ENCODE data around the gene ATG4A.

The ATG4A gene

GRCh38 chrX:108156934-108157466 is 65.4 kb downstream of the ATG4A start:
- Histone ChIP-seq H2AK5ac (ENCODE audit: low read length) (no peak overlapping the region), H3K4me3 (ENCODE audit: low read depth, low read length) (no peak overlapping the region), H3K9ac (ENCODE audit: low read length) (no peak overlapping the region), H4K8ac (ENCODE audit: low read depth, low read length) (no peak overlapping the region), H4K91ac (ENCODE audit: low read depth, low read length) (no peak overlapping the region), H2BK120ac (ENCODE audit: insufficient read depth, low read length, poor library complexity) (no peak overlapping the region), H3K27me3 (ENCODE audit: insufficient read depth, low read length) (no peaks in the 10 kb centered on the region), H3K4me2 (ENCODE audit: low read length) (no peak overlapping the region), H3K4ac (ENCODE audit: low read depth, low read length) (no peak overlapping the region), H3K27ac (ENCODE audit: low read depth, low read length) (no peak overlapping the region), H2BK12ac (ENCODE audit: low read length) (no peak overlapping the region), H4K12ac (ENCODE audit: low read depth, low read length) (no peak overlapping the region), H3K4me1 (ENCODE audit: control insufficient read depth in 1 of 2, insufficient read depth in 2 of 2, low read length in 2 of 2) (no peaks in the 10 kb centered on the region), H2AFZ (ENCODE audit: insufficient read depth, low read length, poor library complexity) (no peak overlapping the region), H3K14ac (ENCODE audit: low read length) (no peak overlapping the region), H3K36me3 (ENCODE audit: control insufficient read depth in 1 of 2, insufficient read depth in 2 of 2, low read length in 2 of 2) (peaks cover 3% of the 10 kb centered on the region in 2 experiments), H2BK5ac (ENCODE audit: low read depth, low read length, poor library complexity) (no peak overlapping the region), H3K23ac (ENCODE audit: low read length) (no peak overlapping the region), H3K18ac (ENCODE audit: low read length) (no peak overlapping the region), H3K79me1 (ENCODE audit: low read length) (no peaks in the 10 kb centered on the region), H3K9me3 (ENCODE audit: insufficient read depth, low read depth, low read length) (no peaks in the 10 kb centered on the region), H3K79me2 (ENCODE audit: control insufficient read depth, insufficient read depth, low read length, poor library complexity) (no peaks in the 10 kb centered on the region)
- DNase-seq = no peak
- no CpG with 5 or more reads among the region's 8 CpGs for WGBS (ENCODE audit: extremely low coverage, insufficient coverage, insufficient read length)

GRCh38 chrX:108157628-108158027 is 66.0 kb downstream of the ATG4A start:
- H3K4ac ChIP-seq (ENCODE audit: low read depth, low read length) = no peak overlapping the region
- H2AK5ac ChIP-seq (ENCODE audit: low read length) = no peak overlapping the region
- H3K14ac ChIP-seq (ENCODE audit: low read length) = no peak overlapping the region
- no peak overlapping the region for H4K91ac ChIP-seq (ENCODE audit: low read depth, low read length)
- H3K79me1 ChIP-seq (ENCODE audit: low read length) = no peaks in the 10 kb centered on the region
- no peaks in the 10 kb centered on the region for H3K79me2 ChIP-seq (ENCODE audit: control insufficient read depth, insufficient read depth, low read length, poor library complexity)
- H2BK5ac ChIP-seq (ENCODE audit: low read depth, low read length, poor library complexity) = no peak overlapping the region
- no peak overlapping the region for H4K8ac ChIP-seq (ENCODE audit: low read depth, low read length)
- peaks cover under 1 to 3% of the 10 kb centered on the region in 2 experiments for H3K36me3 ChIP-seq (ENCODE audit: control insufficient read depth in 1 of 2, insufficient read depth in 2 of 2, low read length in 2 of 2)
- no peaks in the 10 kb centered on the region for H3K4me1 ChIP-seq (ENCODE audit: control insufficient read depth in 1 of 2, insufficient read depth in 2 of 2, low read length in 2 of 2)
- no peak overlapping the region for H3K23ac ChIP-seq (ENCODE audit: low read length)
- H3K4me3 ChIP-seq (ENCODE audit: low read depth, low read length) = no peak overlapping the region
- H2BK12ac ChIP-seq (ENCODE audit: low read length) = no peak overlapping the region
- H3K4me2 ChIP-seq (ENCODE audit: low read length) = no peak overlapping the region
- no peak overlapping the region for H2AFZ ChIP-seq (ENCODE audit: insufficient read depth, low read length, poor library complexity)
- DNase-seq = no peak
- H3K9ac ChIP-seq (ENCODE audit: low read length) = no peak overlapping the region
- no peaks in the 10 kb centered on the region for H3K9me3 ChIP-seq (ENCODE audit: insufficient read depth, low read depth, low read length)
- H2BK120ac ChIP-seq (ENCODE audit: insufficient read depth, low read length, poor library complexity) = no peak overlapping the region
- H3K27me3 ChIP-seq (ENCODE audit: insufficient read depth, low read length) = no peaks in the 10 kb centered on the region
- no peak overlapping the region for H3K18ac ChIP-seq (ENCODE audit: low read length)
- WGBS (ENCODE audit: extremely low coverage, insufficient coverage, insufficient read length) = no CpG with 5 or more reads among the region's 3 CpGs
- H3K27ac ChIP-seq (ENCODE audit: low read depth, low read length) = no peak overlapping the region
- no peak overlapping the region for H4K12ac ChIP-seq (ENCODE audit: low read depth, low read length)

GRCh38 chrX:108159028-108159670 is 67.6 kb downstream of the ATG4A start:
- Histone ChIP-seq H2AK5ac (ENCODE audit: low read length) (no peak overlapping the region), H3K9ac (ENCODE audit: low read length) (no peak overlapping the region), H2BK5ac (ENCODE audit: low read depth, low read length, poor library complexity) (no peak overlapping the region), H3K9me3 (ENCODE audit: insufficient read depth, low read depth, low read length) (no peaks in the 10 kb centered on the region), H3K79me2 (ENCODE audit: control insufficient read depth, insufficient read depth, low read length, poor library complexity) (no peaks in the 10 kb centered on the region), H3K14ac (ENCODE audit: low read length) (no peak overlapping the region), H3K4ac (ENCODE audit: low read depth, low read length) (no peak overlapping the region), H3K4me2 (ENCODE audit: low read length) (no peak overlapping the region), H2AFZ (ENCODE audit: insufficient read depth, low read length, poor library complexity) (no peak overlapping the region), H3K4me3 (ENCODE audit: low read depth, low read length) (no peak overlapping the region), H3K4me1 (ENCODE audit: control insufficient read depth in 1 of 2, insufficient read depth in 2 of 2, low read length in 2 of 2) (no peaks in the 10 kb centered on the region), H3K79me1 (ENCODE audit: low read length) (no peaks in the 10 kb centered on the region), H3K23ac (ENCODE audit: low read length) (no peak overlapping the region), H2BK120ac (ENCODE audit: insufficient read depth, low read length, poor library complexity) (no peak overlapping the region), H4K8ac (ENCODE audit: low read depth, low read length) (no peak overlapping the region), H3K36me3 (ENCODE audit: control insufficient read depth in 1 of 2, insufficient read depth in 2 of 2, low read length in 2 of 2) (peaks cover 0 to 3% of the 10 kb centered on the region in 2 experiments), H4K12ac (ENCODE audit: low read depth, low read length) (no peak overlapping the region), H4K91ac (ENCODE audit: low read depth, low read length) (no peak overlapping the region), H2BK12ac (ENCODE audit: low read length) (no peak overlapping the region), H3K27me3 (ENCODE audit: insufficient read depth, low read length) (no peaks in the 10 kb centered on the region), H3K18ac (ENCODE audit: low read length) (no peak overlapping the region), H3K27ac (ENCODE audit: low read depth, low read length) (no peak overlapping the region)
- DNase-seq = no peak
- no CpG with 5 or more reads among the region's 11 CpGs for WGBS (ENCODE audit: extremely low coverage, insufficient coverage, insufficient read length)

GRCh38 chrX:108160309-108160708 is 68.7 kb downstream of the ATG4A start:
- Histone ChIP-seq H2AK5ac (ENCODE audit: low read length) (no peak overlapping the region), H4K91ac (ENCODE audit: low read depth, low read length) (no peak overlapping the region), H3K27me3 (ENCODE audit: insufficient read depth, low read length) (no peaks in the 10 kb centered on the region), H3K4me3 (ENCODE audit: low read depth, low read length) (no peak overlapping the region), H3K23ac (ENCODE audit: low read length) (no peak overlapping the region), H2BK12ac (ENCODE audit: low read length) (no peak overlapping the region), H3K4me1 (ENCODE audit: control insufficient read depth in 1 of 2, insufficient read depth in 2 of 2, low read length in 2 of 2) (no peaks in the 10 kb centered on the region), H3K14ac (ENCODE audit: low read length) (no peak overlapping the region), H4K8ac (ENCODE audit: low read depth, low read length) (no peak overlapping the region), H2AFZ (ENCODE audit: insufficient read depth, low read length, poor library complexity) (no peak overlapping the region), H3K79me1 (ENCODE audit: low read length) (no peaks in the 10 kb centered on the region), H3K27ac (ENCODE audit: low read depth, low read length) (no peak overlapping the region), H3K4ac (ENCODE audit: low read depth, low read length) (no peak overlapping the region), H3K4me2 (ENCODE audit: low read length) (no peak overlapping the region), H3K79me2 (ENCODE audit: control insufficient read depth, insufficient read depth, low read length, poor library complexity) (no peaks in the 10 kb centered on the region), H3K36me3 (ENCODE audit: control insufficient read depth in 1 of 2, insufficient read depth in 2 of 2, low read length in 2 of 2) (peaks cover 0 to 3% of the 10 kb centered on the region in 2 experiments), H3K9me3 (ENCODE audit: insufficient read depth, low read depth, low read length) (no peaks in the 10 kb centered on the region), H3K9ac (ENCODE audit: low read length) (no peak overlapping the region), H2BK120ac (ENCODE audit: insufficient read depth, low read length, poor library complexity) (no peak overlapping the region), H4K12ac (ENCODE audit: low read depth, low read length) (no peak overlapping the region), H3K18ac (ENCODE audit: low read length) (no peak overlapping the region), H2BK5ac (ENCODE audit: low read depth, low read length, poor library complexity) (no peak overlapping the region)
- WGBS (ENCODE audit: extremely low coverage, insufficient coverage, insufficient read length) = no CpG with 5 or more reads among the region's 5 CpGs
- no peak for DNase-seq

All from trophoblast cell (in vitro differentiated cells and primary cell).